UCSD-AML1 (cell line): ENCODE data around the gene SRGAP2C.
"Not testable (repeated sequence)": the region's sequence is repeated elsewhere in the genome, so short reads cannot be mapped to it uniquely, and the experiment has no call there.

Source experiments
- DNase-seq: peaks from one replicate; lab custom pipeline; 2025; ENCODE audit not compliant: unreplicated experiment; lab: John Stamatoyannopoulos, UW

The SRGAP2C gene

GRCh38 chr1:121226295-121226904 lies 41.6 kb downstream of the SRGAP2C start:
- not testable (repeated sequence) for DNase-seq

- not testable (repeated sequence) for DNase-seq
Observed at GRCh38 chr1:121226925-121227324, 42.1 kb downstream of the SRGAP2C start.

- DNase-seq = not testable (repeated sequence)
Observed at GRCh38 chr1:121227544-121228330, 43.0 kb downstream of the SRGAP2C start.

- DNase-seq = not testable (repeated sequence)
Observed at GRCh38 chr1:121230636-121231035, 45.9 kb downstream of the SRGAP2C start.

GRCh38 chr1:121232445-121233125 lies 47.8 kb downstream of the SRGAP2C start:
- not testable (repeated sequence) for DNase-seq

GRCh38 chr1:121234090-121234759 lies 49.5 kb downstream of the SRGAP2C start:
- not testable (repeated sequence) for DNase-seq

- DNase-seq = not testable (repeated sequence)
Observed at GRCh38 chr1:121238384-121238783, 53.6 kb downstream of the SRGAP2C start.

GRCh38 chr1:121243913-121244312 lies 59.1 kb downstream of the SRGAP2C start:
- DNase-seq = not testable (repeated sequence)

- not testable (repeated sequence) for DNase-seq
Observed at GRCh38 chr1:121246399-121246798, 61.6 kb downstream of the SRGAP2C start.

- not testable (repeated sequence) for DNase-seq
Observed at GRCh38 chr1:121252656-121253055, 67.9 kb downstream of the SRGAP2C start.

GRCh38 chr1:121254618-121255017 lies 69.8 kb downstream of the SRGAP2C start:
- DNase-seq = not testable (repeated sequence)

GRCh38 chr1:121257632-121258031 lies 72.9 kb downstream of the SRGAP2C start:
- DNase-seq = not testable (repeated sequence)

- not testable (repeated sequence) for DNase-seq
Observed at GRCh38 chr1:121258134-121258533, 73.4 kb downstream of the SRGAP2C start.

- DNase-seq = not testable (repeated sequence)
Observed at GRCh38 chr1:121260205-121260604, 75.4 kb downstream of the SRGAP2C start.

GRCh38 chr1:121262163-121262562 lies 77.4 kb downstream of the SRGAP2C start:
- DNase-seq = not testable (repeated sequence)

- DNase-seq = not testable (repeated sequence)
Observed at GRCh38 chr1:121263789-121264244, 79.0 kb downstream of the SRGAP2C start.

- DNase-seq = not testable (repeated sequence)
Observed at GRCh38 chr1:121267072-121267471, 82.3 kb downstream of the SRGAP2C start.

GRCh38 chr1:121269309-121269708 lies 84.5 kb downstream of the SRGAP2C start:
- DNase-seq = not testable (repeated sequence)

- DNase-seq = not testable (repeated sequence)
Observed at GRCh38 chr1:121269973-121270372, 85.2 kb downstream of the SRGAP2C start.

- not testable (repeated sequence) for DNase-seq
Observed at GRCh38 chr1:121271143-121271715, 86.5 kb downstream of the SRGAP2C start.
